UCSD-AML1 (cell line): ENCODE results near the gene SCNN1B.

Source experiments
- DNase-seq: peaks from one replicate; lab custom pipeline; 2025; ENCODE audit not compliant: unreplicated experiment; lab: John Stamatoyannopoulos, UW

SCNN1B gene

DNA sequence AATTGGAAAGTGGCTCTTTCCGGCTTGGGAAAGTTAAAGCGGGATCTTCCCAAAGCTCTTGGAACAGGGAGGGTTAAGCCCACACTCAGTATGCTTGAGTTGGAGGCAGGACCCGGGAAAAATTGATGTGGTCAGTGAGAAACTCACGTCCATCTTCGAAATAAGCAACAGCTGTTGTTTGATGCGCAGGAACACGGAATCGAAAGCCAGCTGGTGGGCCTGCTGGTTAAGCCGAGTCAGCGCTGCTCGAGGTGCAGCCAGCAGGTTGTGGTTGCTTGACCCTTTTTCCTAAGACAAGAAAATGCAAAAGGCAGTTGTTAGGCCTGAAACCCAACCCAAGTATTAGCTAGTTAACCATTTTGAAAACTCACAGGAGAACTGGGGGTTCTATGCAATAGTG lies 101.4 kb downstream of the SCNN1B start:
- DNase-seq, result no peak

DNA sequence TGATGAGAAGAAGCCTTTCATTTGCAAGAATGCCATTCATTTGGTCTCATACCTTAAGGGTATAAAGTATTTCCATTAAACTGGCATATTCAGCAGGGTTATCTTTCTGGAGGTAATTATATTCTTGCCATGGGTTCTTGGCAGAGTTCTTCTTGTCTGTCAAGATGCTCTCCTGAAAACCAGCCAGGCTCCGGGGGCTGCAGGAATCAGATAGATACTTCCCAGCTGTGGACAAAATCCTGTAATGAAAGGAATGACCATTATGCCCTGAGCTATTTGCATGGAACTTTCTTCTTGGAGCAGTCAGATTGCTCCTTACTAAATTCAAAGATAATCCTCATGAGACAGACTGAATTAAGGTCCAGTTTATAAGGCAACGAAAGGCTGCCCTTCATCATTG lies 103.9 kb downstream of the SCNN1B start:
- DNase-seq, result no peak

DNA sequence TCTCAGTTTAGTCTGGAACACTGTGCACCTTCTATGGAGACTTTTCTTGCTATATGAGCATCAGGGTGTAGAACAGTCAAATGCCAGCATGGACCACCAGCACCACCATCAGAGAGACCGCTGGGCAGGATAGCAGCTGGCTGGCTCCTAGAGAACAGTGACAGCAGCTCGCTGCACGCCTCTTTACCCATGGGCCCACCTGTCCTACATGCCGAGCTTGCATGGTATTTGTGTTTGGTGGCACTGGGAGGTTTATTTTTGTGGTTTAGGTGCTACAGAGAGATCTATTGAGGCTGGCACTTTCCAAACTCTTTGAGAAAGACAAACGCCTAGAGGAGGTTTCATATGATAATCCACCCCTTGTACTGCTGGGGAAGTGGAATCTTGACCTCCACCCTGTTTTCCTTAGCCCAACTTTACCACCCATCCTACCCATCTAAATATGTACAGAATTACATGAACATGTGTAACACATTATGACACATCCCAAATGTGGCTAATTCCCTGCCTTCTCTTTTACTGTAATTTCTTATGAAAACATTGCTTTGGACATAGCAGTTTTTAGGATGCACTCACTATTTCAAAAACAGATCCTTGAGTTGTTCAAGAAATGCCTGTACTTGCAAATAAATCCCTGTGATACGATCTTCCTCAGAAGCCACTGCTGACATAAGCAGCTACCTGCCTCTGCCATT lies 104.6 kb downstream of the SCNN1B start:
- no peak for DNase-seq

DNA sequence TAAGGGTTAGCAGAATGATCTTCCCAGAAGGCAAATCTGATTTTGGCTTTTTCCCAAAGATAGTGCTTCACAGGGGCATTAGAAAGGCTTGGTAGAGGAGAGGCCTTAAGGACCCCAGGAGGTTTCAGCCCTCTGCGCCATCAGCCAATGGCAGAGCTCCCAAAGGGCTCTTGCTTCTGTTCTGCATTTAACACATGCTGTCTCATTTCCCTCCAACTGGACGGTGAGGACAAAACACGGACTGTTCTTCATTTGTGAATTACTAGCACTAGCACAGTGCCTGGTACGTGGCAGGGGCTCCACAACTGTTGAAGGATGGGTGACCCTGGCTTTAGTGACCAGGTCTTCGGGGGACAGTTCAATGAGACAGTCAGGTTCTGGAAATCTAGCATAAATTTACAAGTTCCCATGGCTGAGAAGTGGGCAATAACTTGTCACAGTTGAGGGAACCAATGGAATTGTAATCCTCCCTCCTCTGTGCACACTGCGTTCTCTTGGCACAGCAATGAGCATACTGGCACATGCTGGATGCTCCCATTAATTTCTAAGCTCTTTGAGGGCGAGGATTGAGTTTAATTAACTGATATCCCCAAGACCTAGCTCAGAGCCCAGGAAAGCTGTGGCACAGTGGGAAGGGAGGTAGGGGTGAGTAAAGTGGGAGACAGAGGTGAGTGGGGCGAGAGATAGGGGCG lies 105.5 kb downstream of the SCNN1B start:
- DNase-seq, result no peak

DNA sequence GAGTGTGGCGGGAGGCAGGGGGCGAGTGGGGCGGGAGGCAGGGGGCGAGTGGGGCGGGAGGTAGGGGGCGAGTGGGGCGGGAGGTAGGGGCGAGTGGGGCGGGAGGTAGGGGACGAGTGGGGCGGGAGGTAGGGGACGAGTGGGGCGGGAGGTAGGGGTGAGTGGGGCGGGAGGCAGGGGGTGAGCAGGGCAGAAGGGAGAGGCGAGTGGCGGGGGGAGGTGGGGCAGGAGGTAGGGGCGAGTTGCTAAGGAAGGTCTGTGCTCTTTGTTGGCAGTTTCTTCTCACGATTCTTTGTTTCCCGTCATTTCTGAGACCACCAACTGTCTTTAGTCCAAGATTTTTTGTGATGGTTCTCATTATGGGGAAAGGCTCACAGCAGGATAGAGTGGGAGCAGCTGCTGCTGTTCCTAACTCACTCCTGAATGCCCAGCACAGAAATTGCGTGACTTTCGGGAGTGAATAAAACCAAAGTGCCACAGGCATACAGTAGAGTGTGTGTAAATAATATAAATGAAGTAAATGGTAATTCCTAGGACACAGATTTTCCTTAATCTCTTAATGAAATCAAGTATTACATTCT lies 106.2 kb downstream of the SCNN1B start:
- no peak for DNase-seq

DNA sequence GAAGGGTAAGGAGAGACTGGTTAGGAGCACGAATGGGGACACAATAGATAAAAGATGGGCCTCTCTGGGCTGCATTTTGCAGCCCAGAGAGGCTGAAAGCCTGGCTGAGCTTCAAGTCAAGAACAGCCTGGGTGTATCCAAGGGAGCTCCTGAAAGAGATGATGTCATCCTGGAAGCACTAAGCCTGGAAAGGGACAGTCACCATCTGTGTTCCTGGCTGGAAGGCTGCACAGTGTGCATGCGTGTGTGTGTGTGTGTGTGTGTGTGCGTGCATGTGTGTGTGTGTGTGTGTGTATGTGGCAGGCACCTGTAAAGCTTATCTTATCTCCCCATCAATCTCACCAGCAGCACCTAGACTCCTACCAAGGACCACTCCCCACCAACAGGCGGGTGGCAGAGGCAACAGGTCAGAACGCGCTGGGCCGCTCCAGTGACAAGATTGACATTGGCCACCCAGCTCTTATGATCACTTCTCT lies 106.8 kb downstream of the SCNN1B start:
- no peak for DNase-seq

DNA sequence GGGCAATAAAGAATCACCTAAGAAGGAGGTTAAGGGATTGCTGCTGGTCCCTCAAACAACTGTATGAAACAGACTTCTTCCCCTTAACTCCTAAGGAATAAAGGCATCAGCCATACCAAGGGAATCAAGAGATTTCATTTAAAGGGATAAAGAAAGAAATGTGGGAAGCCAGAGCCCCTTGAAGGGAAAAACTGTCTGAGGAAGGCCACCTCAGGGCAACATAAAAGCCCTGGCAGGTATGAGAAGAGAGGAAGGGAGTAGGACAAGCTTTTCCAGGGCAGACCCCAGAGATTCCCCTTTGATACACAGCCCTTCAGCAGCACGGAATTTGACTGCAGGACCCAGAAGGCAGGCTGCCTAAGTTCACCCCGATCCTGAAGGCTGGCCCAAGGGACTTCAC lies 107.4 kb downstream of the SCNN1B start:
- DNase-seq, result no peak

DNA sequence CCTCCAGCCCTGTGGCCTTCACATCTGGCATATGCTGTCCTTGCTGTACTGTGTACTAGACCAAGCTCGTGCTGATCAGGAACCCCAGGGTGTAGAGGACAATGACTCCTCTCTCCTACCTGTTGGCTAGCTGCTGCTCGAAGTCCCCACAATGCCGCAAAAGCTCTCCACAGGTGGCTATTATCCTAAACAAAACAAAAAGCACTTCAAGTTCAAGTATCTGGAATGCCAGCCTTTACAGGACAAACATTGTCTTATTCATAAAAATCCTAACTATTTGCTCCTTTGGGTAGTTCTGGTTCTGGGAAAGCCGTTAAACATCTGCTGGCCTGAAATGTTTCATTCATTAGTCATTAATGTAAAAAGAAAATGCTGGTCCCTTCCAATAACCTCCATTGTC lies 108.1 kb downstream of the SCNN1B start:
- no peak for DNase-seq

DNA sequence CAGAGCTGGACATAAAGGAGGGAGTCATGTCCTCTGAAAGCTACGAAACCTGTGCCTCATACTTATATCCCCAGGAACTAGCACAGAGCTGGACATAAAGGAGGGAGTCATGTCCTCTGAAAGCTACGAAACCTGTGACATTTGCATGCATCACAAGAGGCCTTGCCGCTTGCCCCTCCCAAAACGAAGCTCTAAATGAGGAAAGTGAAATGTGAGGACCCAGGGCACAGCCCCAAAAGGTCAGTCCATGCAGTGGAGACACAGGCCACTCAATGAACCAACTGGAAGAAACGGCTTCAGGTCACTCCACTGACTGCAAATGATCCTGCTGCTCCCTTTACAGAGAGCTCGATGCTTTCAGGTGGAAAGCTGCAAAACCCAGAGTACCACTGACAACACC lies 112.6 kb downstream of the SCNN1B start:
- no peak for DNase-seq

DNA sequence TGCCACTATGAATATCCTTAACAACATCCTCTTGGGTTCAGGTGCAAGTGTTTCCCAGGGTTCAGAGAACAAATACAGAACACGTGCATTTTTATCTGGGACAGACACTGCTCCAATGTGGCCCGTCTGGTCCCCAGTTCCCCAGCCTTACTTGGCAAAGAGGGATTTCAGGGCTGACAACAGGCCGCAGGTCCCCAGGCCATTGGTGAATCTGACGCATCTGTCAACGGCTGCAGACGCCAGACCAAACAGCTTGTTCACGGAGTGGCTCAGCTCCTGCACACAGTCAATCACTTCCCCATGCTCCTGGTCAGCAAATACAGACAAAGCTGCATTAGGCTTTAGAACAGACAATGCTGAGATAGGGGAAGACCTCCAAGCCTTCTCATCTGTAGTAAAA lies 114.7 kb downstream of the SCNN1B start:
- no peak for DNase-seq

DNA sequence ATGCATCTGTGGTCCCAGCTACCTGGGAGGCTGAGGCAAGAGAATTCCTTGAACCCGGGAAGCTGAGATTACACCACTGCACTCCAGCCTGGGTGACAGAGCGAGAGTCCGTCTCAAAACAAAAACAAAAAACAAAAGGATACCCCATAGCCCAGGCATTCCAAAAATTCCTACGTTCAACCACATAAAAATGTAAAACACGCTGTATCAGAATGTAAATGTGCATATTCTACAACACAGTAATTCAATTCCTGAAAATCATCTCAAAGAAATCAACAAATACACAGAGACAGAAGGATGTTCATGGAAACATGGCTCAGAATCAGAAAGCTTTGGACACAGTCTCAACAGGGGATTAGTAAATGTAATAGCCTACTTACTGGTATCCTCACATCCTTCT lies 117.9 kb downstream of the SCNN1B start:
- DNase-seq, result no peak

DNA sequence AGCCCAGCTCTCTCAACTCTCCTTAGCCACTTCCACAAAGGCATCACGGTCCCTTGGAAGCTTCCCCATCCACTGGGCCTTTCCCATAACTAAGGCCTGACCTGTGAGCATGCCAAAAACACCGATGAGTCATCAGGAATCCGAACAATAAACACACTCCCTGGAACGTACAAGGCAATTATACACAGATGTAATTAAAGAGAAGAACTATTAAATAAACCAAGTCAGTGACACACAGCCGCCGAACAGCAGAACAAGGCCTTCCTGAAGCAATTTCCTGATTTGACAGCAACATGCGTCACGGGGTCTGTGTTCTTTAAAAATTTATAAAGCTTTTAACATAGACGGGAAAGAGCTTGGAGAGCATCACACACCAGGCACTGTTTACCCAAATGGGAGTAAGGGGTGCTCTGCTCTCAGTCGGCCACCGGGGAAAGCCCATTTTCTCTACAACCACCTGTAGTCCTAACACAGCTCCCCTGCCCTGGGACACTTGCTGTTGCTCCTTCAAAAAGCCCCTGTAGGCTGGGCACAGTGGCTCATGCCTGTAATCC lies 121.5 kb downstream of the SCNN1B start:
- DNase-seq, result no peak

DNA sequence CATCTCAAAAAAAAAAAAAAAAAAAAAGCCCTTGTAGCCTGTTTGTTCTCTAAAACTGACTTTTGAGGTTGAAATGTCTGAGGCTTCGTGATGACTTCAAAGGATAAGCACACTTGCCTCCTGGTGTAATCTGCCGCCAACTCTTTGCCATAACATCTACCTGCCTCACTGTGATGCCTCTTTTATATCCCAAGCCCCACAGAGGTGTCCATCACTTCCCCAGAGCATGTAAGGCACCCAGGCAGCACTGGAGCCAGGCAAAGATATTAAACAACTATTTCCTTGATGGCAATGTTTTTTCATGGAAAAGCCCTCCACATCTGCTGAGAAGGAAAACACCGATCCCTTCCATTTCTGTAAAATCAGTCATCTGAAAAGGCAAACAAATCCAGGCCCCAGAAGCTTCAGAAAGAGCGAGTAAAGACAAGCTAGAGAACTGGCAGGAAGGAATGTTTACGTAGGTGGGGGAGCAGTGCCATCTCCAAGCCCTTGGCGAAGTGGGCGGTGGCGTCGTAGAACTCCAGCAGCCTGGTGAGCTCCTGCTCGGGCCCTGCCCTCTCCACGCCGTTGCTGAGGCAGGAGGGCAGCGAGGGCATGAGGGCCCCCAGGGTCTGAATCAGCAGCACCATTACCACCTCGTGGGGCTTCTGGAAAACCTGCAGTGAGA lies 122.3 kb downstream of the SCNN1B start:
- DNase-seq, result no peak

DNA sequence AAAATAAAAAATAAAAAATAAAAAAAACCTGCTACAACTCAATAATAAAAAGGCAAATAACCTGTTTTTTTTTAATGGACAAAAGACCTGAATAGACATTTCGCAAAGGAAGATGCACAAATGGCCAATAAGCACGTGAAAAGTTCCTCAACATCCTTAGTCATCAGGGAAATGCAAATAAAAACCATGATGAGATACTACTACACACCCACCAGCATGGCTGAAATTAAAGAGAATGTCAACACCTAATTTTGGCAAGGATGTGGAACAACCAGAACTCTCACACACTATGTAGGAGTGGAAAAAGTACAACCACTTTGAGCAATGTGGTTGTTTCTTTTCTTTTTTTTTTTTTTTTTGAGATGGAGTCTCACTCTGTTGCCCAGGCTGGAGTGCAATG lies 126.2 kb downstream of the SCNN1B start:
- DNase-seq, result no peak
